Measurements from ENCODE around the gene OR4K2. TPM values are rescaled to one million over a fixed set of nuclear protein-coding genes. Genes with fewer than 3 reads are reported as not detected.

OR4K2 gene
- polyA plus RNA-seq, 4 donors: not detected

Other genes starting within 250 kb of the OR4K2 start
- gene OR11H2, start 161.3 kb upstream of the OR4K2 start, polyA plus RNA-seq (ENCODE audit: insufficient read length in 4 of 4): not detected
- not detected for gene OR4Q3, start 131.6 kb upstream of the OR4K2 start, polyA plus RNA-seq (ENCODE audit: insufficient read length in 4 of 4)
- gene OR4M1, start 101.6 kb upstream of the OR4K2 start, polyA plus RNA-seq (ENCODE audit: insufficient read length in 4 of 4): not detected
- not detected for gene OR4N2, start 71.4 kb upstream of the OR4K2 start, polyA plus RNA-seq (ENCODE audit: insufficient read length in 4 of 4)
- not detected for gene OR4K5, start 45.5 kb downstream of the OR4K2 start, polyA plus RNA-seq (ENCODE audit: insufficient read length in 4 of 4)
- not detected for gene OR4K1, start 55.8 kb downstream of the OR4K2 start, polyA plus RNA-seq (ENCODE audit: insufficient read length in 4 of 4)
- gene OR4K15, start 100.4 kb downstream of the OR4K2 start, polyA plus RNA-seq (ENCODE audit: insufficient read length in 4 of 4): not detected
- not detected for gene OR4Q2, start 127.0 kb downstream of the OR4K2 start, polyA plus RNA-seq (ENCODE audit: insufficient read length in 4 of 4)
- not detected for gene OR4K14, start 144.2 kb downstream of the OR4K2 start, polyA plus RNA-seq (ENCODE audit: insufficient read length in 4 of 4)
- not detected for gene OR4K13, start 160.9 kb downstream of the OR4K2 start, polyA plus RNA-seq (ENCODE audit: insufficient read length in 4 of 4)
- not detected for gene OR4L1, start 184.9 kb downstream of the OR4K2 start, polyA plus RNA-seq (ENCODE audit: insufficient read length in 4 of 4)
- under 1 TPM in 3 of 4 donors, not detected in 1; 0.03 to 0.05 (median 0.05) TPM for gene OR4K17, start 235.6 kb downstream of the OR4K2 start, polyA plus RNA-seq (ENCODE audit: insufficient read length in 4 of 4)

Measured in left renal cortex interstitium (tissue), 4 donors.